Measurements from ENCODE around the gene GCAT.

Gene GCAT

DNA sequence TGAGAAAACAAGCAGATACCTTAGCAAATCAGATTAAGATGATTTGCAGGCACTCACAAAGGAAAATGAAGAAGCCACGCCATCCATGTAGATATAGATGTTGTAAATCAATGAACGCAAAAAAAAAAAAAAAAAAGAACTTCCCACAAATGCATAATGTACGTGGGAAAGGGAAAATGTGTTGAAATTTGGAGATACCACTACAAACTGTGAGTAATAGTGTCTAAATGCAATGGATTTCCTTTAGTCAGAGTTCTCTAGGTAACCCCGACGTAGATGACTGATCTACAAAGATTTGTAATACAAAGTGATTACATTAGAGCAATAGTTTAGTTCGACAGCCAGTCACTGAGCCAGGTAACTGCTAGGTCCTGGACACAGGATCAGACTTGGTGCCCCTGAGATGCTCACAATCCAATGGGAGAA is 37.2 kb downstream of the GCAT start:
- no peak for DNase-seq (ENCODE audit: low read depth)

DNA sequence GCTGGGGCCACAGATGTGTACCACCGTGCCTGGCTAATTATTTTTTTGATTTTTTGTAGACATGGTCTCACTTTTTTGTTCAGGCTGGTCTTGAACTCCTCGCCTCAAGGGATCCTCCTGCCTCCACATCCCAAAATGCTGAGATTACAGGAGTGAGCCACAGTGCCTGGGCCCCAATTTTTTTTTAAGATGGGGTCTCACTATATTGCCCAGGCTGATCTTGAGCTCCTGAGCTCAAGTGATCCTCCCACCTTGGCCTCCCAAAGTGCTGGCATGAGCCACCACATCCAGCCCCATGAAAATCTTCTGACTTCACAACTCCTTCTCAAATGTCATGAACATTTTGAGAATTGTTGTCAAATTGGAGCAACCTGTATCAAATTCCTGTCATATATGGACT is 38.7 kb downstream of the GCAT start:
- no peak for DNase-seq (ENCODE audit: low read depth)

DNA sequence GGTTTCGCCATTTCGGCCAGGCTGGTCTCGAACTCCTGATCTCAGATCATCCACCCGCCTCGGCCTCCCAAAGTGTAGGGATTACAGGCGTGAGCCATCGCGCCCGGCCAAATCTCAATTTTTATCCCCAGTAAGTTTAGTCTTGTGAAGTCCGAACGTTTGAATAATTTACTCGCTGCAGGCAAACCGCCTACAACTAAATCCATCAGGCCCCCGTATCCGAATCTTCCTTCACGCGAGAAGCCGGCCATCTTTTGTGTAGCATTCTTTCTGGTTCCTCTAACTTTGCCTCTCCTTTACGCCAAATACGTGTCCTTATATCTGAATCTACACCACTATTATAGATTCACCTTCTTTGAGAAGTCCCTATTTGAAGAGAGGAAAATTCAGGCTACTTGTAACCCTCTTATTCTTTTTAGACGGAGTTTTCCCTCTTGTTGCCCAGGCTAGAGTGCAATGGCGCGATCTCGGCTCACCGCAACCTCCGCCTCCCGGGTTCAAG is 40.9 kb downstream of the GCAT start:
- no peak for DNase-seq (ENCODE audit: low read depth)

DNA sequence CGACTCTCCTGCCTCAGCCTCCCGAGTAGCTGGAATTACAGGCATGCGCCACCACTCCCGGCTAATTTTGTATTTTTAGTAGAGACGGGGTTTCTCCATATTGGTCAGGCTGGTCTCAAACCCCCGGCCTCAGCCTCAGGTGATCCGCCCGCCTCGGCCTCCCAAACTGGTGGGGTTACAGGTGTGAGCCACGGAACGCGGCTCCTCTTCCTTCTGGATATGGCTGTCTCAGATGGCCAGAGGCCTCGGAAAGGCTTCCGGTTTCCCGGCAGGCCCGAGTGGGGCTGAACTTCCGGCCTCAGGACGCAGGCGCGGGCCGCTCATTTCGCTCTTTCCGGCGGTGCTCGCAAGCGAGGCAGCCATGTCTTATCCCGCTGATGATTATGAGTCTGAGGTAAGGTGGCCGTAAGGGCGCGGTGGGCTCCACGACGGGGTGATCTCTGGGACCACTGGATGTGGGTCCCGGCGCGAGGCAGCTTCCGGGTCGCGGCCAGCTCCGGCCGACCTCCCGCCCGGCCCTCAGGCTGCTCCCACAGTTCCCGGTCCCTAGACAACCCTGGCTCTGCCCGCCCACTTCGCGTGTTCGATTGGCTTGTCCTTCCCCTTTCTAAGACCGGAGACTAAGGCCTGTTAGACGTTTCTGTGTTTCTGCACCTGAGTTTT is 41.5 kb downstream of the GCAT start, which contains the start of gene EIF3L:
EIF3L (plus strand) TSS at position 331 of the 663 bp plus-strand sequence; CDS start at position 362, 31 bp downstream.
- DNase-seq (ENCODE audit: low read depth), result peak; percentile 75

DNA sequence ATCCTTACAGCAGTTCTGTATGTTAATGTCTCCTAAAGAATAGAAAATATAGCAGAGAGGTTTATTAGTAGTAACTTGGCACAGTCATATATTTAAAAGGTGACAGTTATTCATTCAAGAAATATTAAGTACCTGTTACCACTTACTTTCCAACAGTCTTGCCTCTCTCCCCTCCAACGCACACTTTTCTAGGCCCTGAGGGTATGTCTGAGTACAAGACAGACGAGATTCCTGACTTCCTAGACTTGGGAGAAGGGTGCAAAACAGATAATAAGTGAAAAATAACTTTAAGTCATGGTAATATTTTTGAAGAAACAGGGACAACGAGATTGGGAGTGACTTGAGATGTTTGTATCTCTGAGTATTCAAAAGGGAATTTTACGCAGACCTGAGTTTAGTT is 43.1 kb downstream of the GCAT start:
- DNase-seq (ENCODE audit: low read depth), result no peak

DNA sequence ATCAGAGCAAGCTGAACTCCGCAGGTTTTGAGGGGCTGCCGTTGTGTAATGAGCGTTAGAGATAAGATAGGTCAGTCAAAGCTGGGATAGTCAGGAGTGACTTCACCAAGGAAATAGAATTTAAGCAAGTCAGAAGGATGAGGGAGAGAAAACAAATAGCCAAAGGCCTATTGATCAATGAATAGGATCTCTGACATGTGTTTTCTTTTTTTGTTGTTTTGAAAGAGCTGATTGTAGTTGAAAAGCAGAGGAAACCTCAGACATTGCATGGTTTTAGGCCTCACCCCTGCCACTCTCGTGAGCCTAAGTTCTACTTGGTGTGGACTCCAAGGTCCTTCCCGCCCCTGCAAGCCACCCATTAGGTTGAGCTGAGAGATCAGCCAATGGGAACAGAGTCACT is 44.7 kb downstream of the GCAT start:
- DNase-seq (ENCODE audit: low read depth), result no peak

DNA sequence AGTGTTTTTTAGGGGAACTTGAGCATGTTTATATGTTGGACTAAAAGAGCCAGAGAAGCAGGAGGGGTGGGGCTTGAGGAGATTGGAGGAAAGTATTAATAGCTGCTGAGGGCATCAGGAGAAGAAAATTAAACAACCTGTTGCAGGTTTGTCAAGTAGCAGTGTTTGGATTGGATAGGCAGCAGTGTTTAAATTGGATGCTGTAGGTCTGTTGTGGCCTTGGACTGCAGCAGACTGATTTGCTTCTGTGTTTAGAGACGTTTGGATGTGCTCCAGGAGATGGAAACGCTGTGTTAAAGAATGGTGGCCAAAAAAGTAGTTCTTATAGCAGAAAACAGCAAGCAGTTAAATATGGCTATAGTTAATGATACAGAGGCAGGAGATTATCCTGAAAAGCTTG is 47.2 kb downstream of the GCAT start:
- DNase-seq (ENCODE audit: low read depth), result no peak

DNA sequence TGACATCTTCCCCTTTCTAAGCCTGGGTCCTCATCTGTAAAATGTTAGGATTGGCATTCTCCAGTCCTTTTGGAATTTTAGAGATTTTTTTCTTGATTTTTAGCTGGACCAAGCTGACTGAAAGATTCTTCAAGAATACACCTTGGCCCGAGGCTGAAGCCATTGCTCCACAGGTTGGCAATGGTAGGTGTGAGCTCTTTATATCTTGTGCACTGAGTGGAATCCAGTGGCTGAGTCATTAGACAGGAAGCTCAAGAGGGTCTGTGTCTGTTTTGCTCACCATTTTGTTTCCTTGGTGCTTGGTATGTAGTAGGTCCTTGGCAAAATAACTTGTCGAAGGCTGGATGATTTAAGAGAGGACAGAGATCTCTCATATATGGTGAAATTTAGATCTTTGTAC is 47.7 kb downstream of the GCAT start:
- no peak for DNase-seq (ENCODE audit: low read depth)

DNA sequence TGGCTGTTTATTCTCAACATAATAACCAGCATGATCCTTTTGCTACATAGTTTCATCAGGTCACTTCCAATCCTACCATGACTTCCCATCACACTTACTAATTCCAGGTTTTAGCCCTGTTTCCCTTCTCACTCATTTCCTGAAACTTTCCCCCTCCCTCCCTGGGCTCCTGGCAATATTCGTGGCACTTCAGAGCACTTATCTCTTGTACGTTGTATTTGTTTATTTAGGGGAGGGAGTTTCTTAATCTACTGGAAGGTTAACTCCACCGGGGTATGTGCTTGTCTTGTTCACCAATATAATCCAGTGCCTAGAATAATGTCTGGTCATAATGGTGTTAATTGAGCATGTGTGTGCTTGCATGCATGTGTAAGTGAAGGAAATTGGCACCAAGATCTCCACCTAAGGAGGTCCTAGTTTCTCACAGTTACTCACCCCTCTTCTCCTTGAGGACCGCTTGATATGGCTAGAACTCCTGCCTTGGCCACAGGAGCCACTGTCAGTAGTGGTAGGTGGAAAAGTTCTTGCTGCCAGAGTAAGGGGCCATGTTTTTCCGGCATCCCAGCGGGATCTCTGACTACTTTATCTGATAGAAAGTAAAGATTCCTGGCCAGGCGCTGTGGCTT is 53.2 kb downstream of the GCAT start:
- DNase-seq (ENCODE audit: low read depth), result no peak

DNA sequence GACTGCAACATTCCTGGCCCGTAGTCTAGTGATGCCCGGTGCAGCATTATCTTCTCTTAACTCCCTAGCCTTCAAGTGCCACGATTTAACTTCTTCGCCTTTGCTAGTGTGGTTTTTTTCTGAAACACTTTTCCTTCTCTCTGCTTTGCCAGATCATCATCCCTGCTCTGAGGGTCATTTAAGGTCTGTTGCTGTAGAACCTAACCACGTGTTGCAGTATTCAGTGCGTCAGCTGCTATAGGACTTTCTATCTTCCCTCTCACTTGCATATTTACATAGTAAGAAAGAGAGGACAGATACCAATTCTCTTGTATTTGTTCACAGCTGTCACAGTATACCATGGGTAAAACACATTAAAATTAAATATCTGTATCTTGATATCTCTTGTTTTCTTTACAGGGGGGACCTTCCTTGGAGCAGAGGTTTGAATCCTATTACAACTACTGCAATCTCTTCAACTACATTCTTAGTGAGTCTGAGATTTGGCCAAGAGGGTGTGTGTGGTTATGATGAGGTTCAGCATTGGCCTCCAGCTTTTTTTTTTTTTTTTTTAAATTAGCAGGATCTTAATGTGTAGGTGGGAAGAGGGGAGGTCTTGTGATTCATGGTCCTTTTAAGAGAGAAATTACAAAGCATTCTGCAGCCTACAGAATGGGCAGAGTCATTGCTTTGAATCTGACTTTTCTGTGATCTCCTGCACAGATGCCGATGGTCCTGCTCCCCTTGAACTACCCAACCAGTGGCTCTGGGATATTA is 55.0 kb downstream of the GCAT start:
- DNase-seq (ENCODE audit: low read depth), result no peak

DNA sequence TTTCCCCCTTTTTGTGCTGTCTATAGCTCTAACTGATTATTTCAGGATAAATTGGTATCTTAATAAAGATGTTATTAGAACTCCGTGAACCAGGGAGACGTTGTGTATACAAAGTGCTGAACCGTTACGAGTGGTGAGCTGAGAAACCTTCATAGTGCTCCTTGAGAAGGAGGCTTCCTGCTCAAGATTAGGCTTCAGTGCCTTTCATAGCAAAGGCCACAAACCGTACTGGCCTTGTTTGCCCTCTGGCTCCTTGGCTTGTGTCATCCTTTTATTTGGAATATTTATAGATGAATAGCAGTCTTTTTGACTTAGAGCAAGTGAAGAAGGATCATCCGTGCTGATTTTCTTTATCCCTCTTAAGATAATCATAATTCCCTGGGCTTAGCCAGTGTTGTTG is 57.8 kb downstream of the GCAT start:
- no peak for DNase-seq (ENCODE audit: low read depth)
